Measurements from ENCODE around the gene CAMSAP1.

The CAMSAP1 gene

DNA sequence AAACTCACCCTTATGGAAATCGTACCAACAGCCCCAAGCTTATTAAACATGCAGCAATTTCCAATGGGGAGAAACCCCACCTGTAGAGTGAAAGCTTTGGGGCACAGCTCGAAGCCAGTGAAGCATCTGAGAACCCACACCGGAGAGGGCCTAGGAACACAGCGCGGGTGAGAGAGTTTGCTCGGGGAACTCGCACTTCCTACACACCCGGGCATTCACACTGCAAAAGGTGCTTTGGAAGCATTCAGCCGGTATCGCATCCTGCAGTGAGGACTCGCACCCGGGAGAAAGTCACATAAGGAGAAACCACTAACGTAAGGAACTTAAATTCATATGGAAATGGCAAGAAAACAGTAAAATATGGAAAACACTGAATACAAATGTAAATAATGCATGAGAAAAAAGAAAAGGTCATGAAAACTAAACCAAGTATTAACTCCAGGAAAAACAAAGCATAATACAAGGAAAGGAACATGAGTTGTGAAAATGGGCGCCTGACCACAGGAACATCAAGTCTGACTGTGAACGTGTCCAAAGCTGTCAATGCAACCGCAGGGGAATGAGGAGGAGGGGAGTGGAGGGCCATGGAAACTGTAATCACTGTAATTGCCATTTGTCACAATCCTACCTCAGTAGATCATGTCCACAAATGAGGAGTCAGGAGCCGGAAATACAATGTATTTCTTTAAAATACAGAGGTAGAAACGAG is 28.7 kb downstream of the CAMSAP1 start:
- no peak for DNase-seq

DNA sequence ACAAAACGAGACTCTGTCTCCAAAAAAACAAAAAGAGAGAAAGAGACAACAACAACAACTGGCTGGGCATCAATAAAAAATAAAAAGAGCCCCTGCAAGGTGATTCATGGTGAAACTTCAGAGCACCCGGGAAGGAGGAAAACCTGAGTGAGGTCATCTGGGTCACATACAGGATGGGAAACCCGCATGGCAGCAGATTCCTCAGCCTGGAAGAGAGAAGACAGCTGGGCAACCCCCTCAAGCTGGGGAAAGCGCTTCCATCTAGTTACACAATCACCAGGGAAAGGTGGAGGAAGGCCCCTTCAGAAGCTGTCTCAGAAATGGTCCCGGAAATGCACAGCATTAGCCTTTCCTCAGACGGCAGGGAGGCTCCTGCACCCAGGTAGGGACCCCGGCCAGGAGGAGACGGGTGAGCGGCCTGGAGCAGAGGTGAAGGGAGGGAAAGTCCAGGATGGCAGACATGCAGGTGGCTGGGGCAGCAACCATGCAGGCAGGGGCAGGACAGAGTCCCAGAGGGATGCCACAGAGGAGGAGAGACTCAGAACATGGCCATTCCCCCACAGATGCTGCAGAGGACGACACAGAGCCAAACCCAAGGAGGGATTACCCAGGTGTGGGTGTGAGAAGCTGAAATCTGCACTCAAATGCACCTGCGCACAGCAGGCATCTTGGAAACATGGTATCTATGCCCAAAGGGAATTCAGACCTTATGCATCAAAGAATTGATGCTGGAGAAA is 29.4 kb downstream of the CAMSAP1 start:
- DNase-seq = no peak

DNA sequence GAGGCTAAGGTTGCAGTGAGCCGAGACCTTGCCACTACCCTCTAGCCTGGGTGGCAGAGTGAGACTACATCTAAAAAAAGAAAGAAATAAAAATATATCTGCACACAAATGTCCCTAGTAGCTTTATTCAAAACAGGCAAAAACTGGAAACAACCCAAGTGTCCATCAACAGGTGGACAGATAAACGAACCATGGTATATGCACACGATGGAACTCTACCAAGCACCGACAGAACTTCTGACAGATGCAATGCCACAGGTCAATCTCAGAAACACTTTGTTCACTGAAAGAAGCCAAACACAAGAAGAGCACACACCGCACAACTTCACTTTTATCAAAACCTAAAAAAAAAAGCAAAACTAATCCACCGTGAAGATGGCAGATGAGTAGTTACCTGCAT is 30.4 kb downstream of the CAMSAP1 start:
- no peak for DNase-seq

DNA sequence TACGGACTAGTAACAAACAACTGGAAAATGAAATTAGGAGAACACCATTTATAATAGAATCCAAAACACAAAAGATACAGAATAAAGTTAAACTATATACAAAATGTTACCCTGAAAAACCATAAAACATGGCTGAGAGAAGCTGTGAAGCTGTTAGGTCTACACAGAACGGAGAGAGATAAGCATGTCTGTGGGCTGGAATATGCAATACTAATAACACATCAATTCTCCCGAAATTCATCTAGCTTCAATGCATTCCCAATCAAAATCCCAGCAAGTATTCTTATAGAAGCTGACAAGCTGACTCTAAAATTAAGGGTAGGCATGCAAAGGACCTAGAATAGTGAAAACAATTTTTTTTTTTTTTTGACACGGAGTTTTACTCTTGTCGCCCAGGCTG is 32.5 kb downstream of the CAMSAP1 start:
- DNase-seq = no peak

DNA sequence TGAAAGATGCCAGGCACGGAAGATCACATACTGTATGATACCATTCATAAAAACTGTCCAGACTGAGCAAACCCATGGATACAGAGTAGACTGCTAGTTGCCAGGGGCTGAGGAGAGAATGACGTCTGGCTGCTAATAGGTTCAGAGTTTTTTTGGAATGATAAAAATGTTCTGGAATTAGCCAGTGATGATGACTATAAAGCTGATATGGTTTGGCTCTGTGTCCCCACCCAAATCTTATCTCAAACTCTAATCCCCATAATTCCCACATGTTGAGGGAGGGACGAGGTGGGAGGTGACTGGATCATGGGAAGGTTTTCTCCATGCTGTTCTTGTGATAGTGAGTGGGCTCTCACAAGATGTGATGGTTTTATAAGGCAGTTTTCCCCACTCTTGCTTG is 37.4 kb downstream of the CAMSAP1 start:
- DNase-seq = no peak

DNA sequence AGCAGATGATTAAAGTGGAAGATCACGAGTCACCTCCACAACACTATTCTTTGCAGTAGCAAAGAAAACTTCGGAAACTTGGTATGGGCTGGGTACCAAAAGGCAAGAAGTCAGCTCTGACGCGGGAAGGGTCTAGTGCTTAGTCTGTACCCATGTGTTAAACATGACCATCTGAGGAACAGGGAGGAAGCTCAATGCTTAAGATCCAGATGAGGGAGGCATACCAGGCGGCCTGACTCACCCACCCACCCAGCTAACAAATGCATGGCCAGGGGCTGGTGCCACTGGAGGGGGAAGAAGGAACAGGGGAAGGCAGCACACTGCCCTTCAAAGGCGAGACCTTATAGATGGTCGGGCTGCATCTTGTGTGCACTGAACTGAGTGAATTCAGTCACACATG is 41.8 kb downstream of the CAMSAP1 start:
- no peak for DNase-seq

DNA sequence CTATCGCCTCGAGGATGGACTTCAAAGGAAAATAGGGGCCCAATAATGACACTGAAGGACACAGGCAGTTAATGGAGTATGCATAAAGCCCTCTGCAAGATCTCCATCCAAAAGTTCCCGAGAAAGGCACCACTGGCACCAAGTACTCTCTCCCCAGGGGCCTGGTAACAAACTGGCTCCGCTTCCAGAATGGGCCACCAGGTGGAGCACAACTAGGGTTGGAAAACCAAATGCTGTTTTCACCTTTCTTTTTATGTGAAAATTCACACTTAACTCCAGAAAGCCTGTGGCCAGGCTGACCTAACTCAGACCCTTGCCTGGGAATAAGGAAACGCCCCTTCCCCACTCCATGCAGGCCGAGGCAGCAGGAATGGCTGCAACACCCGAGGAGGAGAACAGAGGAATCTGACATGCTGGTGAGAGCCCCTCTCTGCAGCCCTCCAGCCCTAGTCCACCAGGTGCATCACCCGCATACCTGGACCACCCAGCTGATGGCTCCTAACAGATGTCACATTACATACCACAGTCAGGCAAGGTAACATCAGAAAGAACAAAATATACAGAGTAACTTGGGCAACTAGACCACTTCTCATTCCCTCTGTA is 42.8 kb downstream of the CAMSAP1 start:
- DNase-seq = peak; percentile 15

DNA sequence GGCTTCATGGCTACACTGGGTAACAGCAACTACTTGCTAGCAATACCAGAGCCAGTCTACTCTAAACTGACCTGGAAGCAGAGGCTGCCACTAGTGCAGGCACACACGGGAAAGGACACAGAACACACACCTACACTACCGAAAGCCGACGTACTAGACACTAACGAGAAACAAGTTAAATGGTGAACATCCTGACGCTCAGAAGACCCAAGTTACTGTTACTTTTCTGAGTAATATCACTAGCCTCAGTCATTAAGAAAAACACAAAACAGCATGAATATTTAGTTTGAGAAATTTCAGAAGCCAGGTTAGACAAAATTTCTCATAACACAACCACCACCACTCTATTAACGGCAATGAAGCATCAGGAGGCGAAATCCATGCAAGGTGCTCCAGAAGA is 44.5 kb downstream of the CAMSAP1 start:
- no peak for DNase-seq

DNA sequence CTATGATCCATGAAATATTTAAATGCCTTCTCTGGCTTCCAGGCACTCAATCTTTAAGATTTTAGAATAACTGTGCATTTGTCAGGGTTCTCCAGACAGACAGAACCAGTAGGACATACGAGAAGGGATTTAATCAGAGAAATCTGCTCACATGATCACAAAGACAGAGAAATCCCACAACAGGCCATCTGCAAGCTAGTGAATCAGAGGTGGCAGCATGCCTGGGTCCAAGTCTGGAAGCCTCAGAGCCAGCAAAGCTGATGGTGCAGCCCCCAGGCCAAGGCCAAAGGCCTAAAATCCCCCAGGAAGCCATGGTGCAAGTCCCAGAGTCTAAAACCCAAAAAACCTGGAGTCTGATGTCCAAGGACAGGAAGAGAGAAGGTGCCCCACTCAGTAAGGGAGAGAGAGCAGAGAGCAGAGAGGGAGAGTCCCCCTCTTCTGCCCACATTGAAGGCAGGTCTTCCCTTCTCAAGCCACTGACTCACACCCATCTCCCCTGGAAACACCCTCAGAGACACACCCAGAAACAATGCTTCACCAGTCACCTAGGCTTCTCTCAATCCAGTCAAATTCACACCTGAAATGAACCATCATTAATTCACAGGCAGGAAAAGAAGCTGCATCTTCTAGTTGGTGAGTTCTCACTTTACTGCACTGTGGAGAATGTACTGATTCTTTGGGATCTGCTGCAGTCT is 48.7 kb downstream of the CAMSAP1 start:
- no peak for DNase-seq

DNA sequence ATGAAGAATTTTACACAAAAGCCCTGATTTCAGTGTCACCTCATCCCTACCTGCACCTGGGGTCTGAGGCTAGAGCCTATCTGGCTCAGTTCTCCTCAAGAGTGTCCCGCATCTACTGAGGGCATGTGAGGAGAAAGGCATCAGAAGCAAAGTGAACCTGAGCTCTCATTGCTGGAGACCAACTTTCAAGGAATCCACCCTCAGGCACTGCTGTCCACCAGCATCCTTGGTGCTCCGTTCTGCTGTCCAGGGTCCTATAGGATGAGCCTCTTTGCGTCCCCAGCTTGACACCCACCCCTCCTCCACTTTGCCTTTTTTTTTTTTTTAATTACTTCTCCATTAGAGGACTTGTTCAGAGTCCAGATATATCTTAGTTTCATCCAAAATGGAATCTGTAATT is 49.5 kb downstream of the CAMSAP1 start:
- no peak for DNase-seq

DNA sequence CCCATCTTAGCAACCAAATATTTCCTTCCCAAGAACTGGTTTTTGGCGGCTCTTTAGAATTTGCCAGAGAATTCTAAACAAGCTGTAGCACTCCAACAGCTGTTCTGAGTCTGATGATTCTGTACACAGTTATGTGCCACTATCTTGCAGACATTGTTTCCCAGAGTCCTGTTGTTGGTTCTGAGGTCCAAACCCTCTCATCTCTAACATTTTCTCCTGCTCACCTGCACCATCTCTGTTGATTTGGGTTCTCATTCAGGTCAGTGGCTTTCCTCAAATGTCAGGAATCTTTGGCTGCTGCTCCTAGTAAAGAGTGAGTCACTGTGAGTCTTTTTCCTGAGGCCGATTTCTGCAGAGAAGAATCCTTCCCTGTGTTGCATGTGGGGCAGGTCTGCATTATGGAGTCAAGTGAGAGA is 50.0 kb downstream of the CAMSAP1 start:
- DNase-seq = no peak

DNA sequence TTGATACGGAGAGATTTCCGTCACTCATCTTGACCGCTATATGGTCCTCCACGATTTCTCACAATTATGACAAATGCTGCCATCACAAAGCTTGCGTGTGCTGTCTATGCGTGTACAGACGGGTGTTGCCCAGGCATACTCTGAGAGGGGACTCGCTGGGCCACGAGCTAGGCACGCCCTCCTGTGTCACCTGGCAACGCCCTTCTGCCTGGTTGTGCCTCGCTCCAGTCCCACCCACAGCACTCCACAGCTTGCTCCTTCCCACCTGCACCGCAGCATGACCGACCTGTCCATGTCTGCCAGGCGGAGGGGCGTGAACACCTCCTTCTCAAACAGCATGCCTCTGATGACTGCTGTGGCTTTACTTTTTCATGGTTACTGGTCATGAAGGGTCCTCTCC is 55.6 kb downstream of the CAMSAP1 start:
- DNase-seq = no peak

DNA sequence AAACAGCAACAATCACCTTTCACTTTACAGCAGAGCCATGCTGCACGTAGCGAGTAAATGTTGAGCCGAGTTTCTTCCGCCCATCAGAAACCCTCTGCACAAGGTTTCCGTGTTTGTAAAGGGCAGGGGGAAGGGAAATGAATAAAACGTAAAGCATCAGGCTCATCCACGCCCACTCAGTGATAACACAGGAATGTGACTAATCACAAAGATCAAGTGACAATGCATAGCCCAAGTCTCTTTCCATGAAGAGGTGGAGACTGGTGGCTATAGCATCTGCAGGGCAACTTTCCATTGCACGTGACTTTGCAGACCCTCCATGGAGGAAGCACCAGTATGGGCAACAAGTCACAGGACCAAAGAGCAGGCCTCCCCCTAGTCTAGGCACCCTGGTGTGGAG is 56.6 kb downstream of the CAMSAP1 start:
- no peak for DNase-seq

DNA sequence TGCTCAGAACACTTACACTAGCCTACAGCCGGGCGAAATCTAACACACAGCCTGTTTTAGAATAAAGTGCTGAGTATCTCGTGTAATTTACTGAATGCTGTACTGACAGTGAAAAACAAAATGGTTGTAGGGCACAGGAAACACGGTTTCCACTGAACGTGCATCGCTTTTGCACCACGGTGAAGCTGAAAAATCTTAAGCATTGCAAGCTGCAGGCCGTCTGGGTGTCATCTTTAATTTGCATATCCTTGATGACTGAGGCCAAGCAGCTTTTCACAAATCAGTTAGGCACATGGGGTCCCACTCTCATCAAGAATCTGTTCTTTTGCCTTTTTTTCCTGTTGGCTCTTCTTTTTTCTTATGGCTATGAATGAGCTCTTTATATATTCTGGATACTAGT is 58.2 kb downstream of the CAMSAP1 start:
- DNase-seq = no peak

DNA sequence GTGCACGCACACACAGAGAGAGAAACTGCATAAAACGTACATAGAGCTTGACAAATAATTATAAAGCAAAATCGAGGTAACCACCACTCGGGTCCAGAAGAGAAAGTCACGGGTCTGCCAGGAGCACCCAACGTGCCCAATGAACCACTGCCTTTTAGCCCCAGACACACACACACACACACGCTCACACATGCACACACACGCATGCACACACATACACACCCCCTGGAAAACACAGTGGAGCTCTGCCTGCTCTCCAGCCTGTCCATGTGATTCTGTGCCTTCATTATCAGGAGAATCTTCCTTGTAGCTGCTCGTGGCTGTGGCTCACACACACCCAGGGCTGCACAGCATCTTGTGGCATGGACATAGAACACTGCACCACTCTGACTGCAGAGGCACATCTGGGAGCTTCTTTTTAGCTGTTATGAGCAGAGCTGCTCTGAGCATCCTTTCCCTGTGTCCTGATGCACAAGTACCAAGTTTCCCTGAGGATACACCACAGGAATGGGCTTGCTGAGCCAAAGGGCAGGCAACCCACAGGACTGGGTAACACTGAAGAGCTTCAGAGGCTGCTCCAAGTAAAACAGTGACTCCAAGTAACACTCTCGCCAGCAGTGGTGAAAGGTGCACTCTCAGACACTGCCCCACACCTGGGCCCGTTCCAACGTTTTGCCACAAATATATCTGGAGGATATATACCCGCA is 58.9 kb downstream of the CAMSAP1 start:
- no peak for DNase-seq

DNA sequence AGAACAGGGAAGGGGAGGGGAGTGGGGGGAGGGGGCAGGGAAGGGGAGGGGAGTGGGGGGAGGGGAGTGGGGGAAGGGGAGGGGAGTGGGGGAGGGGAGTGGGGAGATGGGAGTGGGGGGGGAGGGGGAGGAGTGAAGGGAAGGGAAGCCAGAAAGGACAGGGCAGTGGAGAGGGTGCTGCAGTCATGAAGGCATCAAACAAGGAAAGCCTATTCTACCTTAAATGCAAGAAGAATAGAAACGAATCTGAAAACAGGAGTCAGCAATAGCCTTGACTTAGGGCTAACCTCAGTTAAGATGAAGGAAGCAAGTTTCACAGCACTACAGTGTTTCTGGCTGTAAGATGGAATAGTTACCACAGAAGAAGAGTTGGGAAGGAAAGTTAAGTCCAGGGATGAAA is 59.5 kb downstream of the CAMSAP1 start:
- DNase-seq = no peak

DNA sequence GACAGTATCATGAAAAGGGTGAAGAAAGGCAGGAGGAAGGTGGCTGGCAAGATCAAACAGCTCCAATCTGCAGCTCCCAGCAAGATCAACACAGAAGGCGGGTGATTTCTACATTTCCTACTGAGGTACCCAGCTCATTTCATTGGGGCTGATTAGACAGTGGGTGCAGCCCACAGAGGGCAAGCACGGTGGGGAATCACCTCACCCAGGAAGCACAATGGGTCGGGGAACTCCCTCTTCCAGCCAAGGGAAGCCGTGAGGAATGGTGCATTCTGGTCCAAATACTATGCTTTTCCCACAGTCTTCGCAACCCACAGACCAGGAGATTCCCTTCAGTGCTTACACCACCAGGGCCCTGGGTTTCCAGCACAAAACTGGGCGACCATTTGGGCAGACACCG is 66.8 kb downstream of the CAMSAP1 start:
- no peak for DNase-seq

DNA sequence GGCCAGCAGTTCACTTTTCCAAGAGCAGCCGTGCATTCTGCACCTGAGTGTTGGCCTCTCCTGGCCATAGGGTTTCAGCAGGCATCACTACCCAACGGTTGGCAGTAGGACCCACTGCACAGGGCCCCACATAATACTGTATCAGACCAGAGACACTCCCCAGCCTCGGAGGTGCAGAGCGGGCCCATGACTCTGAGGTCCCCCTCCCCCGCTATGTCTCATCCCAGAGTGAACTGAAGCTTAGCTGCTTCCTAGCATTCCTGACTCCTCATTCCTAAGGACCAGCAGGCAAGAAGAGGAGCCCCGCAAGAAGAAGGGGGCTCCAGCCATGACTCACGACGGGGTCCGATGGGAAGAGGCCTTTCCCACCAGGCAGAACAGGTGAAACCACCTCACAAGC is 67.2 kb downstream of the CAMSAP1 start:
- no peak for DNase-seq

DNA sequence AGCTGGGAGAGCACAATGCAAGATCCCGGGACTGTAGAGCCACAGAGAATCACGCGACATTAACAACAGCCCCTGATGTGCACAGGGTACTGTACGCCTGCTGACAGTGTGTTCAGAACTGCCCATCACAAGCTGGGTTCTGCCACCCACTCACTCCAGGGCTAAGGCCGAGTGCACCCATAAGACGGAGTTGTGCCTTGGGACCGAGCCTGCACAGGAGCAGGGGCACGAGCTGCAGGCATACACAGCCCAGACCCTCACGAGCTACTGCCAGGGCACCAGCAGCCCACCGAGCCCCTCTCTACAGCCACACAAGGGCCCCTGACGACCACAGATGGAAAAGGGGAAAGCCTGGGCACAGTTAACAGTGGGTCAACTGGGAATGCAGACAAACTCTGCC is 67.8 kb downstream of the CAMSAP1 start:
- no peak for DNase-seq

DNA sequence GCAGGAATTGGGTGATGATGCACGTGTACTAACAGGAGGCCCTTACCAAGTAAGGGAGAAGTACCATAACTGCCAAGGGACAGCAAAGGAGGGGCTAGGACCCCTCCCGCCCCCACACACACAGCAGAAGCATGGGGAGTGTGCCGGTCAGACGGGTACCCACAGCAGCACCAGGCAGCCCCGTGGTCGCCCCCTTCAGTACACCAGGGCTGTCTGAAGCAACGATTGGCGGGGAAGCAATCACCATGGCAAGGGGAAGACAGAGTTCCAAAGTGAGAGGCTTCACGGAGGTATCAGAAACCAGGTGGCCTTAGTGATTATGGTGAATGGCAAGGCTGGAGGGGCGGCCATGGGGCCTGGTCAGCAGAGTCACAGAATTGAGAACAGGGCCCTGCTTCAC is 72.2 kb downstream of the CAMSAP1 start:
- DNase-seq = no peak

DNA sequence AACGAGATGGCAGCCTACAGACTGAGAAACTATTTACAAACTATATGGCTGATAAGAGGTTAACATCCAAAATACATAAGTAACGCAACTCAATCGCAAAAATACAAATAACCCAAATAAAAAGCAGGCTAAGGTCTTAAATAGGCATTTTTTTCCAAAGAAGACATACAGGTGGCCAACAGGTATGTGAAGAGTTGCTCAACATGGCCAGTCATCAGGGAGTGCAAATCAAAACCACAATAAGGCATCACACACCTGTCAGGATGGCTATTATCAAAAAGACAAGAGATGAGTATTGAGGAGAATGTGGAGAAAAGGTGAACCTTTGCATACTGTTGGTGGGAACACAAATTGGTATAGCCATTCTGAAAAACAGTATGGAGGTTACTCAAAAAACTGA is 73.5 kb downstream of the CAMSAP1 start:
- no peak for DNase-seq

DNA sequence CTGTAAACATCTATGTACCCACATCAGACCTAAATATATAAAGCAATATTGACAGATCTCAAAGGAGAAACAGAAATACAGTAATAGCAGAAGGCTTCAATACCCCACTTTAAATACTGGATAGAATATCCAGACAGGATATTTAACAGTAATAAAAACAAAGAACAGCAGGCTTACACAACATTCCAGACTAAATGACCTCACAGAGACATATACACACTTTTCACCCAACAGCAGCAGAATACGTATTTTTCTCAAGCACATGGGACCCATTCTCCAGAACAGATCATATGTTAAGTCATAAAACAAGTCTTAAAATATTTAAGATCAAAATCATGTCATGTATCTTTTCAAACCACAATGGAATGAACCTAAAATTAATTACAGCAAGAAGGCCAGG is 76.8 kb downstream of the CAMSAP1 start:
- DNase-seq = no peak

DNA sequence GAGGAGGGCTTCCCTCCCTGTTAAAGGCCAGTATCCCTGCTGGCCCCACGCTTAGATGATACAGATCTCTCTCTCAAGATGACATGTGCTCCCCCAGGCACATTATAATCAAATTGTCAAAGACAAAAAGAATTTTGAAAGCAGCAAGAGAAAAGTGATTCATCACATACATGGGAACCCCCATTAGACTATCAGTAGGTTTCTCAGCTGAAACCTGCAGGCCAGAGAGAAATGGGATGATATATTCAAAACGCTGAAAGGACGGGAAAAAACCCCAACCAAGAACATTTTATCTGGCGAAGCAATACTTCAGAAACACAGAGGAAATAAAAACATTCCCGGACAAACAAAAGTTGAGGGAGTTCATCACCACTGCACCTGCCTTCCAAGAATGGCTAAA is 78.7 kb downstream of the CAMSAP1 start:
- no peak for DNase-seq
